HepG2 (cell line): ENCODE results near the gene TFCP2L1. TPM values are rescaled to one million over a fixed set of nuclear protein-coding genes. Genes with fewer than 3 reads are reported as not detected.

Experiments used
- ATAC-seq: fragments of 200-7000 bp; cut with Tn5 transposase; 3 replicates; pipeline ENCODE4 v1.9.1; 2020; ENCODE audit warnings: mild to moderate bottlenecking, moderate library complexity
- BruUV-seq: library from RNA; stranded (reverse); fragments of 400-500 nt; replicated peaks from 2 replicates; lab custom pipeline; 2021; lab: Mats Ljungman, UMichigan
- CTCF ChIA-PET: fragments of 300-600 bp; formaldehyde crosslinking; extraction: SDS; loops from one replicate; lab custom pipeline; 2021; ENCODE audit warnings: low total read pairs, inconsistent platforms, low intra/inter-chr PET ratio; lab: Yijun Ruan, JAX
- POLR2A ChIA-PET: fragments of 350-600 bp; sonication (Branson Sonifier 250); formaldehyde crosslinking; loops from one replicate; lab custom pipeline; 2020; ENCODE audit warnings: antibody characterized with exemption, inconsistent platforms; lab: Yijun Ruan, JAX
- DNase-seq: peaks from one replicate; pipeline ENCODE4 v3.0.0-alpha.2; 2015; ENCODE audit warnings: low spot score
- FAIRE-seq: peaks from 3 replicates; lab custom pipeline; 2011; peaks lifted over from hg19 to GRCh38; lab: Jason Lieb, UNC
- H2AFZ ChIP-seq: one replicate; pipeline ENCODE4 v1.6.1; 2011; ENCODE audit warnings: low read length, inconsistent platforms
- H3K27ac ChIP-seq: fragments of 300-600 bp; 3 replicates; pipeline ENCODE4 v1.8.0; 2011; ENCODE audit warnings: mixed run types, mild to moderate bottlenecking, mixed read lengths, low read length, inconsistent platforms; ENCODE audit not compliant: insufficient read depth; ENCODE audit errors: extremely low read length
- H3K27me3 ChIP-seq, 2 experiments: fragments of 200-600 bp in 1 of 2; 2 replicates in 1 of 2; 3 replicates in 1 of 2; pipeline versions ENCODE4 v1.6.0 to v1.8.0; 2011; ENCODE audit warnings: low read length in 2 of 2, mild to moderate bottlenecking in 2 of 2, moderate library complexity in 2 of 2, inconsistent platforms in 1 of 2; ENCODE audit not compliant: insufficient read depth in 2 of 2, control insufficient read depth in 1 of 2
- H3K36me3 ChIP-seq, 2 experiments: fragments of 200-600 bp in 1 of 2; replicated peaks in 1 of 2; 2 replicates in 1 of 2; 3 replicates in 1 of 2; pipeline versions ENCODE4 v1.5.1 to v1.8.0; 2011; ENCODE audit warnings: low read length in 2 of 2, inconsistent platforms in 1 of 2; ENCODE audit not compliant: insufficient read depth in 2 of 2, control insufficient read depth in 1 of 2
- H3K4me1 ChIP-seq: 2 replicates; pipeline ENCODE4 v1.5.1; 2012; ENCODE audit warnings: low read length, inconsistent platforms; ENCODE audit not compliant: insufficient read depth
- H3K4me2 ChIP-seq: 2 replicates; pipeline ENCODE4 v1.6.0; 2011; ENCODE audit warnings: low read depth, low read length, inconsistent platforms
- H3K4me3 ChIP-seq, 3 experiments: fragments of 200-600 bp in 1 of 3; sonication (generic), shearing (Covaris generic) in 1 of 3; replicated peaks in 1 of 3; 2 replicates each; pipeline ENCODE4 v1.5.1; 2011 to 2016; ENCODE audit warnings: low read length in 3 of 3, inconsistent platforms in 2 of 3, low read depth in 2 of 3, mild to moderate bottlenecking in 2 of 3, control low read depth in 1 of 3, mixed read lengths in 1 of 3; ENCODE audit not compliant: insufficient read depth in 1 of 3
- H3K79me2 ChIP-seq: one replicate; pipeline ENCODE4 v1.6.1; 2011; ENCODE audit warnings: low read length, inconsistent platforms; ENCODE audit not compliant: insufficient read depth
- H3K9ac ChIP-seq: 2 replicates; pipeline ENCODE4 v1.6.0; 2011; ENCODE audit warnings: mild to moderate bottlenecking, low read depth, low read length, inconsistent platforms; ENCODE audit not compliant: insufficient read depth
- H3K9me3 ChIP-seq: 2 replicates; pipeline ENCODE4 v1.5.1; 2012; ENCODE audit warnings: mild to moderate bottlenecking, low read length
- H4K20me1 ChIP-seq: 2 replicates; pipeline ENCODE4 v1.6.0; 2011; ENCODE audit warnings: inconsistent platforms, mild to moderate bottlenecking, low read length, moderate library complexity; ENCODE audit not compliant: insufficient read depth
- HNRNPUL1 ChIP-seq: fragments of 200-400 bp; formaldehyde crosslinking; IDR thresholded peaks from 2 replicates; pipeline ENCODE4 v1.6.1; 2017; ENCODE audit warnings: low read depth, mild to moderate bottlenecking, low read length, moderate library complexity
- MTA3 ChIP-seq: sonication (generic); formaldehyde crosslinking; IDR thresholded peaks from 2 replicates; pipeline ENCODE4 v1.4.0; 2020; ENCODE audit warnings: missing genetic modification reagents
- ZNF280B ChIP-seq: sonication (generic); formaldehyde crosslinking; IDR thresholded peaks from 2 replicates; pipeline ENCODE4 v1.5.0; 2020; ENCODE audit warnings: missing genetic modification reagents, mild to moderate bottlenecking, borderline replicate concordance
- ZNF772 ChIP-seq: sonication (generic); formaldehyde crosslinking; IDR thresholded peaks from 2 replicates; pipeline ENCODE4 v1.5.0; 2020; ENCODE audit warnings: mild to moderate bottlenecking, missing genetic modification reagents
- WGBS: methylation state at CpG from one replicate; pipeline ENCODE4 v1.1.6; 2017; ENCODE audit warnings: low lambda C conversion rate; 5-methylcytosine and 5-hydroxymethylcytosine counted together
- in situ Hi-C: cut with HindIII; loops from 2 replicates; pipeline ENCODE4 v1.10.0; 2017; ENCODE audit warnings: low pct_unique_long_range_greater_than_20kb; ENCODE audit not compliant: extremely low pct_ligation_motif_present
- intact Hi-C: fragments of 100-400 bp; cut with micrococcal nuclease; formaldehyde crosslinking; loops from one replicate; pipeline ENCODE4 v1.10.0; 2022; ENCODE audit not compliant: unreplicated experiment
- polyA plus RNA-seq, 8 experiments: library from polyadenylated mRNA; depleted of rRNA in 3 of 8; stranded (reverse) in 7 of 8; unstranded in 1 of 8; fragments of >200 nt; fragmentation: Illumina TruSeq in 4 of 8; extraction: Trizol in 4 of 8; gene quantifications; 2 replicates each; pipeline versions ENCODE4 v1.2.1 to v1.2.3, GENCODE V29; 2011 to 2016; ENCODE audit warnings: low read depth in 4 of 8, missing spikeins in 1 of 8, mixed read lengths in 1 of 8; ENCODE audit not compliant: insufficient read depth in 1 of 8
- total RNA-seq, 5 experiments: library from RNA; depleted of rRNA; stranded (reverse); fragments of >200 nt; fragmentation: Illumina TruSeq; extraction: Trizol; gene quantifications; 2 replicates each; pipeline ENCODE4 v1.2.3, GENCODE V29; 2016; ENCODE audit warnings: low read depth in 1 of 5
- TF ChIP-seq, protein P1 (sequence below): sonication (generic); formaldehyde crosslinking; IDR thresholded peaks from 2 replicates; pipeline ENCODE4 v1.4.0; 2020; ENCODE audit warnings: missing genetic modification reagents
- TF ChIP-seq, protein P2 (sequence below): sonication (generic); formaldehyde crosslinking; IDR thresholded peaks from 2 replicates; pipeline ENCODE4 v1.5.0; 2020; ENCODE audit warnings: mild to moderate bottlenecking, missing genetic modification reagents, borderline replicate concordance

The TFCP2L1 gene
- total and polyA plus RNA-seq, 2 of the 13 experiments (the other 11 are each of a cell fraction or from before 2014, with no cell fraction given): under 0.01 TPM; not detected in 1

DNA sequence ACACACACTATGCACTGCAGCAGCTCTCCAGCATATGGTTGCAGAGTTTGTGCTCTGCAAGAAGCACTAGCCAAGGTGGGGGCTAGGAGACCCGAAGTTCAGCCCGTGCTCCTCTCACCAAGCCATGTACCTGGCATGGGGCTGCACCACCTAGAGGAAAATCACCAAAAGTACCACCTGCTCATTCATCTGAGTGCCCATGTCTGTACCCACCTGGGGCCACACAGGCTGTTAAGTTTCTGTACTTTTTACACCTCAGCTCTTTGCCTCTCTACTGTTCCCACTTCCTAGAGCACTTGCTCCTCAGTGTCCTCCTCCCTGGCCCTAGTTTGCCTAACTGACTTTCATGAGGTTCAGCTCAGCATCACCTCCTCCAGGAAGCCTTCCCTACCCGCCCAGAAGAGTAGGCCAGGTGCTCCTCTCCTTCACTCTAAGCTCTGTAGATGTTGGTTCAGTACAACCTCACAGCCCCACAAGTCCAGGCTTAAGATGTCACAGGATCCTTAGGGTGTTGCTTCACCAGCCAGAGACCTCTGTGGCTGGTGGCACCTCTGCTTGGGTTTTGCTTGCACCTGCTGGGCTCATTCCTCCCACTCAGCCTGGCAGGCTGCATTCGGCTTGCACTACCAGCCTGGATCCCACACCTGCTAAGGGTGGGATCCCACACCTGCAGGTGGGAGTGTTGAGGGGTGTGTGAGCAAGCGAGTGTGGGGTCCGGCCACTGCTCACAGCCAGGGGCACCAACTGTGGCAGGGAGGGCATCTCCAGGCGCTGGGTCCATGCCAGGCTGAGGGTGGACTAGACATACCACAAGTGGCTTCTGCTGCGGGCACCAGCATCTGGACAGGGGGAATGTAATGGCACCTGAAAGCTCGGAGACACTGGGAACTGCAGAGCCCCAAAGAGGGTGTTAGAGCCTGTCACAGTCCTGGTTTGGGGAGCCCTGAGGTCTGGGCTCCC is 10.2 kb upstream of the TFCP2L1 start (continued):
- TF ChIP-seq, protein P1, sequence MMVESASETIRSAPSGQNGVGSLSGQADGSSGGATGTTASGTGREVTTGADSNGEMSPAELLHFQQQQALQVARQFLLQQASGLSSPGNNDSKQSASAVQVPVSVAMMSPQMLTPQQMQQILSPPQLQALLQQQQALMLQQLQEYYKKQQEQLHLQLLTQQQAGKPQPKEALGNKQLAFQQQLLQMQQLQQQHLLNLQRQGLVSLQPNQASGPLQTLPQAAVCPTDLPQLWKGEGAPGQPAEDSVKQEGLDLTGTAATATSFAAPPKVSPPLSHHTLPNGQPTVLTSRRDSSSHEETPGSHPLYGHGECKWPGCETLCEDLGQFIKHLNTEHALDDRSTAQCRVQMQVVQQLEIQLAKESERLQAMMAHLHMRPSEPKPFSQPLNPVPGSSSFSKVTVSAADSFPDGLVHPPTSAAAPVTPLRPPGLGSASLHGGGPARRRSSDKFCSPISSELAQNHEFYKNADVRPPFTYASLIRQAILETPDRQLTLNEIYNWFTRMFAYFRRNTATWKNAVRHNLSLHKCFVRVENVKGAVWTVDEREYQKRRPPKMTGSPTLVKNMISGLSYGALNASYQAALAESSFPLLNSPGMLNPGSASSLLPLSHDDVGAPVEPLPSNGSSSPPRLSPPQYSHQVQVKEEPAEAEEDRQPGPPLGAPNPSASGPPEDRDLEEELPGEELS (CRISPR knock-in tag): no peak
- TF ChIP-seq HNRNPUL1: no peak

- intact Hi-C loops (no loop called here), in situ Hi-C loops (no loop called here)
- Histone ChIP-seq H3K4me3 (no peak overlapping the region), H3K9ac (no peak overlapping the region), H3K36me3 (no peaks in the 10 kb centered on the region), H3K79me2 (no peaks in the 10 kb centered on the region), H3K27ac (no peak overlapping the region), H3K27me3 (peaks cover 5 to 41% of the 10 kb centered on the region in 2 experiments; a peak in 3 of 5 replicates), H3K4me1 (no peaks in the 10 kb centered on the region), H3K9me3 (no peaks in the 10 kb centered on the region), H2AFZ (no peak overlapping the region), H4K20me1 (no peaks in the 10 kb centered on the region), H3K4me2 (no peak overlapping the region)
- DNase-seq (no peak), FAIRE-seq (no peak), ATAC-seq (no peak)
- ChIA-PET CTCF (interaction anchor here (1.2 kb wide), 1 partner anchor 9 kb away, joined by 3 read pairs; no protein-coding TSS in a partner anchor), POLR2A (no interaction called here)
- no peak for TF ChIP-seq ZNF772 (CRISPR knock-in tag)
- no peak for TF ChIP-seq MTA3
- TF ChIP-seq, protein P2, sequence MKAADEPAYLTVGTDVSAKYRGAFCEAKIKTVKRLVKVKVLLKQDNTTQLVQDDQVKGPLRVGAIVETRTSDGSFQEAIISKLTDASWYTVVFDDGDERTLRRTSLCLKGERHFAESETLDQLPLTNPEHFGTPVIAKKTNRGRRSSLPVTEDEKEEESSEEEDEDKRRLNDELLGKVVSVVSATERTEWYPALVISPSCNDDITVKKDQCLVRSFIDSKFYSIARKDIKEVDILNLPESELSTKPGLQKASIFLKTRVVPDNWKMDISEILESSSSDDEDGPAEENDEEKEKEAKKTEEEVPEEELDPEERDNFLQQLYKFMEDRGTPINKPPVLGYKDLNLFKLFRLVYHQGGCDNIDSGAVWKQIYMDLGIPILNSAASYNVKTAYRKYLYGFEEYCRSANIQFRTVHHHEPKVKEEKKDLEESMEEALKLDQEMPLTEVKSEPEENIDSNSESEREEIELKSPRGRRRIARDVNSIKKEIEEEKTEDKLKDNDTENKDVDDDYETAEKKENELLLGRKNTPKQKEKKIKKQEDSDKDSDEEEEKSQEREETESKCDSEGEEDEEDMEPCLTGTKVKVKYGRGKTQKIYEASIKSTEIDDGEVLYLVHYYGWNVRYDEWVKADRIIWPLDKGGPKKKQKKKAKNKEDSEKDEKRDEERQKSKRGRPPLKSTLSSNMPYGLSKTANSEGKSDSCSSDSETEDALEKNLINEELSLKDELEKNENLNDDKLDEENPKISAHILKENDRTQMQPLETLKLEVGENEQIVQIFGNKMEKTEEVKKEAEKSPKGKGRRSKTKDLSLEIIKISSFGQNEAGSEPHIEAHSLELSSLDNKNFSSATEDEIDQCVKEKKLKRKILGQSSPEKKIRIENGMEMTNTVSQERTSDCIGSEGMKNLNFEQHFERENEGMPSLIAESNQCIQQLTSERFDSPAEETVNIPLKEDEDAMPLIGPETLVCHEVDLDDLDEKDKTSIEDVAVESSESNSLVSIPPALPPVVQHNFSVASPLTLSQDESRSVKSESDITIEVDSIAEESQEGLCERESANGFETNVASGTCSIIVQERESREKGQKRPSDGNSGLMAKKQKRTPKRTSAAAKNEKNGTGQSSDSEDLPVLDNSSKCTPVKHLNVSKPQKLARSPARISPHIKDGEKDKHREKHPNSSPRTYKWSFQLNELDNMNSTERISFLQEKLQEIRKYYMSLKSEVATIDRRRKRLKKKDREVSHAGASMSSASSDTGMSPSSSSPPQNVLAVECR (CRISPR knock-in tag): no peak
- no peak for TF ChIP-seq ZNF280B
- no TSS peak for BruUV-seq
- 14% methylated on average over 14 of the region's 14 CpGs for WGBS
Measured at GRCh38 chr2:121293450-121294325, 8.7 kb upstream of the TFCP2L1 start.
